ENCODE data around the gene POC5.

- TF ChIP-seq, protein P1, sequence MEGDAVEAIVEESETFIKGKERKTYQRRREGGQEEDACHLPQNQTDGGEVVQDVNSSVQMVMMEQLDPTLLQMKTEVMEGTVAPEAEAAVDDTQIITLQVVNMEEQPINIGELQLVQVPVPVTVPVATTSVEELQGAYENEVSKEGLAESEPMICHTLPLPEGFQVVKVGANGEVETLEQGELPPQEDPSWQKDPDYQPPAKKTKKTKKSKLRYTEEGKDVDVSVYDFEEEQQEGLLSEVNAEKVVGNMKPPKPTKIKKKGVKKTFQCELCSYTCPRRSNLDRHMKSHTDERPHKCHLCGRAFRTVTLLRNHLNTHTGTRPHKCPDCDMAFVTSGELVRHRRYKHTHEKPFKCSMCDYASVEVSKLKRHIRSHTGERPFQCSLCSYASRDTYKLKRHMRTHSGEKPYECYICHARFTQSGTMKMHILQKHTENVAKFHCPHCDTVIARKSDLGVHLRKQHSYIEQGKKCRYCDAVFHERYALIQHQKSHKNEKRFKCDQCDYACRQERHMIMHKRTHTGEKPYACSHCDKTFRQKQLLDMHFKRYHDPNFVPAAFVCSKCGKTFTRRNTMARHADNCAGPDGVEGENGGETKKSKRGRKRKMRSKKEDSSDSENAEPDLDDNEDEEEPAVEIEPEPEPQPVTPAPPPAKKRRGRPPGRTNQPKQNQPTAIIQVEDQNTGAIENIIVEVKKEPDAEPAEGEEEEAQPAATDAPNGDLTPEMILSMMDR (IDR thresholded peaks at IDR 0.05; ENCODE audit: low read depth, low read length), result no peak
- TF ChIP-seq POLR2A (IDR thresholded peaks at IDR 0.05; ENCODE audit: extremely low read depth, insufficient read length), result no peak
These were observed 53.5 kb downstream of the POC5 start for GRCh38 chr5:75663579-75664284.

All from NB4 (cell line).